Cerebellar nuclear complex (tissue), 1 donor: ENCODE measurements around the gene LSAMP.
A peak's percentile ranks its signal among the peaks of the same experiment; 100 is the strongest.
"Not testable (repeated sequence)": the region's sequence is repeated elsewhere in the genome, so short reads cannot be mapped to it uniquely, and the experiment has no call there.

Experiments
- DNase-seq, 2 experiments: peaks; one replicate each; lab custom pipeline; 2025; lab: John Stamatoyannopoulos, UW

Gene LSAMP

DNA sequence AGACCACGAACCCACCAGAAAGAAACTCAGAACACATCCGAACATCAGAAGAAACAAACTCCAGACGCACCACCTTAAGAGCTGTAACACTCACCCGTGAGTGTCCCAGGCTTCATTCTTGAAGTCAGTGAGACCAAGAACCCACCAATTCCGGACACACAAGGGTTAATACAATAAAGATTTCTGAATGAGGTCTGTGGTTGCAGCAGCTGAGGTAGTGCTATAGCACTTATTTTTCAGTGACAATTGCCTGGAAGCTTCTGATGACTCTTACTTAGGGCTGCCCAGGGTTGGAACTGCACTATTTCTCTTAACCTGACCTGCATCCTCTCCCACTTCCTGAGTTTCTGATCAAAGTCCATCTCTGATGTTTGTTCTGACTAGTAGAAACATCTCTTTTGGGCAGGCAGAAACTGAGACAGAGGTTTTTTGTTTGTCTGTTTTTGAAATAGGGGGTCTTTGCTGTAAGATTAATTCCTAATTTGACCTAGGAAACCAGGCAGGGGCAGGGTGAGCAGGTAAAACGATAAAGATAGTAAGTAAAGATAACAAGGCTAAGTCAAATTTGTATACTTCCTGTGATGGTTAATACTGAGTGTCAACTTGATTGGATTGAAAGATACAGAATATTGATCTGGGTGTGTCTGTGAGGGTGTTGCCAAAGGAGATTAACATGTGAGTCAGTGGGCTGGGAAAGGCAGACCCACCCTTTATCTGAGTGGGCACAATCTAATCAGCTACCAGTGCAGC, 652.9 kb downstream of the LSAMP start:
- no peak for DNase-seq

GRCh38 chr3:115791271-115792153, 653.8 kb downstream of the LSAMP start:
- DNase-seq, result not testable (repeated sequence)

DNA sequence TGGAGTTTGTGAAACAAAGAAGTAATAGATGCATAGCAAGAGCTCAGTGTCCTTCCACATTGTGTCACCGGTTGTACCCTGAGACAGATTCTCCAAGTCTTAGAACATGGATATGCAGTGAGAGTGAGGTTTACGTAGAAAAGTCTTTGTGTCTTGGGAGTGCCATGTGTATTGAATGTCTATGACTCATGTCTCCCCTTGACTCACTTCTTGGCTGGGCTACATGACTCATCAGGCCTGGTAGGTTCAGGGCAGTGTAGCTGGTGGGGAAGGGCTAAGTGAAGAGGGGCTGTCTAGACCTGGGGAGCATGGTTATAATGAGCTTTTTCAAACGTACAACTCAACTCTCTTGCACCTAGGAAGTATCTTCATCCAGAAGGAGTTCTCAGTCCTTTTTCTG, 654.5 kb downstream of the LSAMP start:
- DNase-seq, result no peak

DNA sequence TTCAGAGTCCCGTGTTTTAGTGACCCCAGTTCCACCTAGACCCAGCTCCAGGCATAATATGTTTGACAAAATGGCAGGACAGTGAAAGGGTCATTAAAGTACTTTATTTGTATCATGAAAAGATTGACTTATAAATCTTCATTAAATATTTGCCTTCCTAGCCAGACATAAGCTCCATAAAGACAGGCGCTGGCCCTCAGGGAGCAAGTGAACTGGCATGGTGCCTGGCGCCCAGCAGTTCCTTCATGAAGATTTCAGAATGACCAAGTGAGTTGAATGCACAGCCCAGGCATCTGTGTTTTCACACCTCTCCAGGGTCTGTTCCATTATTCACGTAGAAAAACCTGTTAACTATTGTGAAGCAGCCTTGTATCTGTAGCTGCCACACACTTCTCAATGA, 655.8 kb downstream of the LSAMP start:
- no peak for DNase-seq

GRCh38 chr3:115788921-115789470, 656.3 kb downstream of the LSAMP start:
- DNase-seq, result no peak

GRCh38 chr3:115787818-115788217, 657.5 kb downstream of the LSAMP start:
- DNase-seq, result no peak

GRCh38 chr3:115785782-115786181, 659.5 kb downstream of the LSAMP start:
- DNase-seq, result no peak

DNA sequence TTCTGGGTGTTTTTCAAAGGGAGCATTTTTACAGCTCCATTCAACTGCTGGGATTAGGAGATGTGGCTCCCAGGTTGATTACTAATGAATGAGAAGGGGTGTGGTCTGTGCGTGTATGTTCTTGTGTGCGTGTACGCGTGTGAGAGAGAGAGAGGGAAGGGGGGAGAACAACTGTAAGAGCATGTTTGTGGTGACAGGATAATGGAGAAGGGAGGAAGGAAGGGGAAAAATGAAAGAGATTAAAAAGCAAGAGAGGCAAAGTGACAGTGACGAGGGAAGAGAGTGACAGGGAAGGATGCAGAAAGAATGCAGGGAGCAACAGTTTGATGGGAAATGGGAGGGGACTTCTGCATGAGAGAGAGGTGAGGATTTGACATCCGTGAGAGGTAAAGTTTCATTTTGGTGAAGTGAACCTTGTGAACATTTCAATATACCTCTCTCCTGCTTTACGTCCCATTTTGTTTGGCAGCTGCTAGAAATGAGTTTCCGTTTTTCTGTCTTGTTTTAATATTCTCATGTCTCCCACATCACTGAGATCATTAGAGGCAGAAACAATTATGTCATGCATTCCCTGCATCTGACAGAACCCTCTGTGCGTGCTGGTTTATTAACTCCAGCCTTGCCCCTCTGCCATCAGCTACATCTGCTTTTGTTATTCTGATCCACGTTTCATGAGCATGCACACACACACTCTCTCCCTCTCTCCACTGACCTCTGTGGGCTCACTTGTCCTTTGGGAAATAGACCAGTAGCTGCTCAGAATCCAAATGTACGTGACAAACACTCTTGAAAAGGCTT, 660.3 kb downstream of the LSAMP start:
- no peak for DNase-seq

- DNase-seq, result peak in 1 of 2 experiments; percentile 9
These were observed 661.1 kb downstream of the LSAMP start for GRCh38 chr3:115783938-115784738.

DNA sequence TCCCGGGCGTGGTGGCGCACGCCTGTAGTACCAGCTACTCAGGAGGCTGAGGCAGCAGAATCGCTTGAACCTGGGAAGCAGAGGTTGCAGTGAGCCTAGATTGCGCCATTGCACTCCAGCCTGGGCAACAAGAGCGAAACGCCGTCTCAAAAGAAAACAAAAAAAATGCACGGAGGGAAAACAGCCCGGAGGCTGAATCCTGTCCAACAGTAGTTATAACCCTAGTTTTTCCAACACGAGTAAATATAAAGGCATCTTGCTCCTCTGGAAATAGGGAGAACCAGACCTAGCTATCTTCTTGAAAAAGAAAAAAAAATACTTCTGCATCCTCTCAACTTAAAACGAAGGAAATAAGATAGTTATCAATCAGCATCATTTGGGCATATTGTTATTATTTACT, 661.9 kb downstream of the LSAMP start:
- DNase-seq, result not testable (repeated sequence)

DNA sequence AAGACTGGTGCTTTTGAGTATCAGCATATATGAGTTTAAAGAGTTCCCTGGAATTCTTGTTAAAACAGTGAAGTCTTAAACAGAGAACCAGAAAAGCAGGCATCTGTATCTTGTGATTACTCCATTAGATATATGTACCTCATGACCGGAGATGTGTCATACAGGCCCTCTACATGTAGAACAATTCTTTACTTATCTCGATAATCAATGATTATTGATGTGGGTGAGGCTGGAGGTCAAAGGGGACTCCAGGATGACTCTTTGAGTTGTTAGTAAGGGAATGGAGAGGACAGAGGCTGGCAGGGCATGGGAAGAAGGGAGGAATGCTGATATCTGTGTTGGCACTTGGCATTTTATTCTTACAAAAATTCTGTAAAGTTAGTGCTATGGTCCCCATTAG, 666.3 kb downstream of the LSAMP start:
- DNase-seq, result no peak

- DNase-seq, result no peak
These were observed 672.3 kb downstream of the LSAMP start for GRCh38 chr3:115772951-115773350.

DNA sequence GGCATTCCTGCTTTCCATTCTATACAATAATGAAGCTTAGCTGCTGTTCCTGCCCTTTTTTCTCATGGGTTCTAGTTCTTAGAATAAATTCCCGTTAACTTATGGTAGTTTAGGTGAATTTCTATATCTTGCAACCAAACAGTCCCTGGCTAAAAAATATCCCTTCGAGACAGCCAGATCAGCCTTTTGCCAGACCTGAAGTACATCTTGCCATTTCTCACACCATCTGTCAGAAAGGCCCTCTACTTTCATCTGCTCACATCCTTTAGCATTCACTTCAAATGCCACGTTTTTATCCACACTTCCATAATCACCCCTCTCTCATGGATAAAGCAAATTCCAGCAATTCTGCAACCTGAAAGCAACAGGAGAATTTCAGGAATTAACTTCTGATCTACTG, 676.6 kb downstream of the LSAMP start:
- no peak for DNase-seq

- DNase-seq, result no peak
These were observed 678.5 kb downstream of the LSAMP start for GRCh38 chr3:115766587-115767482.

DNA sequence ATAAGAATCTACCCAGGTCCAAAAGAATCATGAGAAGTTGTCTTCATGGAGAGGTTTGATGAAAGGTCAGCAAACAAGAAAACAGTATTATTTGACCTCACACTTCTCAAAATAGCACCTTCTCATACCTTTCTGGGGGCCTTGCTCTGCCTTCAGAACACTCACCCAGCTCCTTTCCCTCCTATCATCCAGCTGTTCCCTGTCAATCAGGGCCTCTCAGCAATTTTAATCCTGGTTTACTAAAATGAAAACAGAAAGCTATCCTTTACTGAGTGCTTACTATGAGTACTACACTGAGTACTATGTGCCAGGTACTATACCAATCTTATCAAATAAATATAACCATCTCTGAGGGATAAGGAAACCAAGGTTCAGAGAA, 683.4 kb downstream of the LSAMP start:
- no peak for DNase-seq

DNA sequence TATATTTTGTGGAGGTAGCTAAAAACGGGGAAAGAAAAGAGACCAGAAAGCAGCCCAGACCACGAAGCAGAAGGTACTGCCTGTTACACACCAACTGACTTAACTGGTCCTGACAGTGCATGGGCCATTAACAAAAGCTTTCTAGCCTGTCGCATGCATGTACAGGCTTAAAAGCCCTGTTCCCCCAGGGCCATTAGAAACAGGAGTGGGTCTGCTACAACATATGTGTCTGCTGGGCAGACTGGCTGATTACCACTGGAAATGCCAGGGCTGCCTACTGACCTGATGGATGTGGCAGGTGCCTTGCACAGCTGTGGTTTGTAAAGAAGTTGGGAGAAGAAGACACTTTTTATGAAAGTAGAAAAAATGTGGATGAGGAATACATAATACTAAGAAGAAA, 684.6 kb downstream of the LSAMP start:
- DNase-seq, result no peak

- no peak for DNase-seq
These were observed 687.1 kb downstream of the LSAMP start for GRCh38 chr3:115758076-115758763.

GRCh38 chr3:115752978-115753377, 692.3 kb downstream of the LSAMP start:
- DNase-seq, result not testable (repeated sequence)
